H1 (cell line): Measurements from ENCODE around the gene PUS3. TPM values are rescaled to one million over a fixed set of nuclear protein-coding genes. Genes with fewer than 3 reads are reported as not detected.

ENCODE experiments used
- CTCF ChIA-PET: fragments of 300-600 bp; sonication (Branson Sonifier 250); formaldehyde crosslinking; loops from one replicate; lab custom pipeline; 2021; ENCODE audit not compliant: partially characterized antibody; lab: Charles Lee
- POLR2A ChIA-PET: fragments of 300-600 bp; sonication (Branson Sonifier 250); formaldehyde crosslinking; loops from one replicate; lab custom pipeline; 2021; ENCODE audit warnings: inconsistent platforms; ENCODE audit not compliant: partially characterized antibody; lab: Charles Lee
- DNase-seq, 2 experiments: peaks; one replicate each; pipeline versions ENCODE4 v3.0.0 to v3.0.0-alpha.2; 2010 to 2022; ENCODE audit warnings: low spot score in 2 of 2, low read depth in 1 of 2, mixed read lengths in 1 of 2
- FAIRE-seq: peaks from 2 replicates; lab custom pipeline; 2011; peaks lifted over from hg19 to GRCh38; lab: Jason Lieb, UNC
- H2AFZ ChIP-seq: 2 replicates; pipeline ENCODE4 v1.8.1; 2012; ENCODE audit warnings: low read length, inconsistent platforms
- H2AK5ac ChIP-seq: 2 replicates; pipeline ENCODE4 v1.6.1; 2013; ENCODE audit warnings: low read depth, low read length
- H2BK120ac ChIP-seq: replicated peaks from 2 replicates; pipeline ENCODE3; 2013; ENCODE audit warnings: low read depth, low read length, inconsistent platforms
- H2BK12ac ChIP-seq: 2 replicates; pipeline ENCODE4 v1.6.1; 2013; ENCODE audit warnings: low read depth, low read length
- H2BK15ac ChIP-seq: 2 replicates; pipeline ENCODE4 v1.6.1; 2013; ENCODE audit warnings: low read length
- H2BK20ac ChIP-seq: 2 replicates; pipeline ENCODE4 v1.6.1; 2013; ENCODE audit warnings: low read length
- H2BK5ac ChIP-seq: 2 replicates; pipeline ENCODE4 v1.6.1; 2013; ENCODE audit warnings: low read depth, low read length
- H3K14ac ChIP-seq: 2 replicates; pipeline ENCODE4 v1.6.1; 2013; ENCODE audit warnings: inconsistent platforms; ENCODE audit not compliant: insufficient read length
- H3K18ac ChIP-seq: 2 replicates; pipeline ENCODE4 v1.6.1; 2013; ENCODE audit warnings: low read length; ENCODE audit errors: extremely low read depth
- H3K23ac ChIP-seq: 2 replicates; pipeline ENCODE4 v1.6.1; 2013; ENCODE audit warnings: inconsistent platforms; ENCODE audit not compliant: insufficient read length
- H3K23me2 ChIP-seq: 2 replicates; pipeline ENCODE4 v1.6.1; 2013; ENCODE audit warnings: low read depth, low read length
- H3K27ac ChIP-seq: 2 replicates; pipeline ENCODE4 v1.6.1; 2011; ENCODE audit warnings: low read depth, low read length, inconsistent platforms
- H3K27me3 ChIP-seq, 4 experiments: replicated peaks in 1 of 4; 1 replicate in 1 of 4; 2 replicates in 3 of 4; pipeline versions ENCODE4 v1.6.1 to v1.8.1; 2011 to 2013; ENCODE audit warnings: low read length in 3 of 4, mild to moderate bottlenecking in 3 of 4, inconsistent platforms in 2 of 4, mixed read lengths in 2 of 4, moderate library complexity in 1 of 4; ENCODE audit not compliant: control insufficient read depth in 3 of 4, insufficient read depth in 3 of 4; ENCODE audit errors: extremely low read depth in 1 of 4
- H3K36me3 ChIP-seq, 4 experiments: 2 replicates each; pipeline versions ENCODE4 v1.6.1 to v1.8.1; 2011 to 2013; ENCODE audit warnings: mild to moderate bottlenecking in 4 of 4, low read length in 3 of 4, moderate library complexity in 2 of 4, control low read depth in 1 of 4, inconsistent platforms in 1 of 4; ENCODE audit not compliant: insufficient read depth in 4 of 4, control insufficient read depth in 2 of 4
- H3K4ac ChIP-seq: replicated peaks from 2 replicates; pipeline ENCODE3; 2013; ENCODE audit warnings: low read length, low read depth, mixed read lengths, inconsistent platforms; ENCODE audit not compliant: insufficient read length
- H3K4me1 ChIP-seq, 4 experiments: replicated peaks in 1 of 4; 1 replicate in 1 of 4; 2 replicates in 3 of 4; pipeline versions ENCODE4 v1.6.1 to v1.8.1; 2011 to 2013; ENCODE audit warnings: low read length in 3 of 4, inconsistent platforms in 2 of 4, mixed read lengths in 1 of 4; ENCODE audit not compliant: insufficient read depth in 4 of 4, control insufficient read depth in 3 of 4
- H3K4me2 ChIP-seq, 2 experiments: 2 replicates each; pipeline versions ENCODE4 v1.6.1 to v1.8.1; 2011 to 2013; ENCODE audit warnings: low read depth in 2 of 2, low read length in 2 of 2, control low read depth in 1 of 2, inconsistent platforms in 1 of 2, mild to moderate bottlenecking in 1 of 2; ENCODE audit not compliant: insufficient read depth in 1 of 2
- H3K4me3 ChIP-seq, 4 experiments: fragments of 200-600, 300-600 bp in 1 of 4; sonication (generic), shearing (Covaris generic), sonication (Bioruptor Twin) in 1 of 4; 2 replicates each; pipeline versions ENCODE4 v1.5.1 to v1.8.1; 2011 to 2016; ENCODE audit warnings: low read length in 4 of 4, low read depth in 3 of 4, control low read depth in 2 of 4, inconsistent platforms in 2 of 4, mild to moderate bottlenecking in 2 of 4, mixed read lengths in 1 of 4, moderate library complexity in 1 of 4; ENCODE audit not compliant: insufficient read depth in 2 of 4; ENCODE audit errors: extremely low read depth in 1 of 4
- H3K56ac ChIP-seq: replicated peaks from 2 replicates; pipeline ENCODE3; 2013; ENCODE audit warnings: low read depth, mild to moderate bottlenecking, mixed read lengths, low read length, inconsistent platforms; ENCODE audit not compliant: insufficient read length
- H3K79me1 ChIP-seq: 2 replicates; pipeline ENCODE4 v1.6.1; 2013; ENCODE audit warnings: low read depth, low read length, control low read depth
- H3K79me2 ChIP-seq, 2 experiments: 2 replicates each; pipeline versions ENCODE4 v1.6.1 to v1.8.1; 2012 to 2013; ENCODE audit warnings: low read length in 2 of 2, mild to moderate bottlenecking in 2 of 2, inconsistent platforms in 1 of 2; ENCODE audit not compliant: insufficient read depth in 2 of 2, control insufficient read depth in 1 of 2
- H3K9ac ChIP-seq, 4 experiments: replicated peaks in 1 of 4; 1 replicate in 1 of 4; 2 replicates in 3 of 4; pipeline versions ENCODE4 v1.6.1 to v1.8.1; 2011 to 2013; ENCODE audit warnings: low read depth in 3 of 4, low read length in 3 of 4, control low read depth in 2 of 4, mild to moderate bottlenecking in 2 of 4, moderate library complexity in 2 of 4, inconsistent platforms in 1 of 4; ENCODE audit errors: extremely low read depth in 1 of 4
- H3K9me3 ChIP-seq, 2 experiments: 2 replicates each; pipeline versions ENCODE4 v1.6.1 to v1.8.1; 2012 to 2013; ENCODE audit warnings: mild to moderate bottlenecking in 2 of 2, moderate library complexity in 2 of 2, control low read depth in 1 of 2, inconsistent platforms in 1 of 2, low read depth in 1 of 2, low read length in 1 of 2, mixed read lengths in 1 of 2; ENCODE audit not compliant: insufficient read depth in 2 of 2
- H4K20me1 ChIP-seq, 2 experiments: replicated peaks in 1 of 2; 2 replicates each; pipeline versions ENCODE3 to v1.8.1; 2011 to 2013; ENCODE audit warnings: inconsistent platforms in 2 of 2, low read length in 2 of 2, mild to moderate bottlenecking in 1 of 2; ENCODE audit not compliant: insufficient read depth in 2 of 2, control insufficient read depth in 1 of 2
- H4K5ac ChIP-seq: 2 replicates; pipeline ENCODE4 v1.6.1; 2013; ENCODE audit warnings: low read length, low read depth, mixed read lengths, inconsistent platforms; ENCODE audit not compliant: insufficient read length
- H4K8ac ChIP-seq: 2 replicates; pipeline ENCODE4 v1.8.0; 2013; ENCODE audit warnings: mild to moderate bottlenecking, moderate library complexity, low read length, inconsistent platforms; ENCODE audit not compliant: insufficient read depth; ENCODE audit errors: extremely low read depth
- H4K91ac ChIP-seq: replicated peaks from 2 replicates; pipeline ENCODE3; 2013; ENCODE audit warnings: low read length, mixed read lengths, inconsistent platforms; ENCODE audit not compliant: insufficient read length
- BCL11A ChIP-seq, 2 experiments: IDR thresholded peaks; one replicate each; pipeline ENCODE4 v1.6.1; 2011; ENCODE audit warnings: low read depth in 2 of 2, low read length in 2 of 2, mild to moderate bottlenecking in 2 of 2
- E2F6 ChIP-seq: IDR thresholded peaks from 2 replicates; pipeline ENCODE4 v1.6.1; 2012; ENCODE audit warnings: inconsistent platforms
- EZH2 ChIP-seq: fragments of 200-600 bp; sonication (generic); IDR thresholded peaks from 2 replicates; pipeline ENCODE4 v1.7.1; 2012; ENCODE audit warnings: low read depth, mild to moderate bottlenecking, moderate library complexity, low read length, inconsistent platforms; ENCODE audit not compliant: severe bottlenecking
- JUND ChIP-seq: IDR thresholded peaks from 2 replicates; pipeline ENCODE4 v1.6.1; 2011; ENCODE audit warnings: mild to moderate bottlenecking, improper control_type of control experiment, low read length
- KDM5A ChIP-seq: fragments of 200-600 bp; IDR thresholded peaks from 2 replicates; pipeline ENCODE4 v1.7.1; 2012; ENCODE audit warnings: mild to moderate bottlenecking, low read length, inconsistent platforms, mixed read lengths
- PHF8 ChIP-seq: fragments of 200-600 bp; sonication (generic); conservative IDR thresholded peaks from 2 replicates; pipeline ENCODE4 v1.7.1; 2012; ENCODE audit warnings: low read depth, mild to moderate bottlenecking, inconsistent platforms, low read length, moderate library complexity
- RAD21 ChIP-seq, 2 experiments: IDR thresholded peaks in 1 of 2; conservative IDR thresholded peaks in 1 of 2; 2 replicates each; pipeline ENCODE4 v1.6.1; 2011; ENCODE audit warnings: low read depth in 2 of 2, low read length in 2 of 2, improper control_type of control experiment in 1 of 2, inconsistent platforms in 1 of 2, mild to moderate bottlenecking in 1 of 2, moderate library complexity in 1 of 2
- SAP30 ChIP-seq: fragments of 300-600 bp; sonication (generic); IDR thresholded peaks from 2 replicates; pipeline ENCODE4 v1.7.1; 2012; ENCODE audit warnings: low read length, moderate library complexity, mild to moderate bottlenecking, inconsistent platforms; ENCODE audit not compliant: insufficient read depth, insufficient replicate concordance
- SUZ12 ChIP-seq: fragments of 200-600 bp; sonication (generic); IDR thresholded peaks from 2 replicates; pipeline ENCODE4 v1.6.1; 2012; ENCODE audit warnings: mild to moderate bottlenecking, inconsistent platforms, low read length, moderate library complexity, mixed read lengths
- USF2 ChIP-seq: IDR thresholded peaks from 2 replicates; pipeline ENCODE4 v1.6.1; 2011; ENCODE audit warnings: low read length, improper control_type of control experiment
- YY1 ChIP-seq: IDR thresholded peaks from 2 replicates; pipeline ENCODE4 v1.6.1; 2011; ENCODE audit warnings: low read depth, mild to moderate bottlenecking, low read length
- WGBS, 2 experiments: shearing (Covaris generic) in 1 of 2; methylation state at CpG; one replicate each; pipeline versions ENCODE4 v1.1.6 to v1.1.7; 2013 to 2015; ENCODE audit warnings: low lambda C conversion rate in 2 of 2, mixed read lengths in 2 of 2, inconsistent platforms in 1 of 2, low coverage in 1 of 2, missing lambda C conversion rate in 1 of 2; ENCODE audit not compliant: insufficient replicate concordance in 2 of 2, insufficient coverage in 1 of 2, insufficient read length in 1 of 2; ENCODE audit errors: extremely low coverage in 1 of 2, missing lambda C conversion rate in 1 of 2; 5-methylcytosine and 5-hydroxymethylcytosine counted together
- polyA plus RNA-seq, 7 experiments: library from polyadenylated mRNA; depleted of rRNA in 3 of 7; stranded (reverse) in 5 of 7; unstranded in 2 of 7; fragments of >200 nt in 5 of 7; fragments of 200-250 nt in 2 of 7; gene quantifications; 1 replicate in 5 of 7; 2 replicates in 1 of 7; 4 replicates in 1 of 7; pipeline versions ENCODE4 v1.2.1 to v1.2.3, GENCODE V29; 2011 to 2013; ENCODE audit warnings: missing spikeins in 2 of 7, mixed read lengths in 2 of 7
- total RNA-seq: library from RNA; stranded (reverse); fragmentation: NEBNext Ultra II Directional; extraction: Animal tissue kit (Norgen Biotek cat#: 25700); gene quantifications from 2 replicates; pipeline ENCODE4 v1.2.1, GENCODE V29; 2021

Gene PUS3
- total and polyA plus RNA-seq, 2 of the 8 experiments (the other 6 are each of a cell fraction or from before 2014, with no cell fraction given): 8.7 to 22.6 TPM

GRCh38 chr11:125930076-125930450, 27.1 kb upstream of the PUS3 start:
- Histone ChIP-seq H4K20me1 (no peaks in the 10 kb centered on the region), H3K56ac (no peak overlapping the region), H3K9ac (no peak overlapping the region), H3K4ac (no peak overlapping the region), H2AK5ac (no peak overlapping the region), H2BK20ac (no peak overlapping the region), H3K23me2 (no peaks in the 10 kb centered on the region), H3K79me2 (no peaks in the 10 kb centered on the region), H3K14ac (no peak overlapping the region), H2BK12ac (no peak overlapping the region), H2BK5ac (no peak overlapping the region), H3K4me3 (no peak overlapping the region), H3K23ac (no peak overlapping the region), H4K5ac (no peak overlapping the region), H3K79me1 (no peaks in the 10 kb centered on the region), H2BK15ac (no peak overlapping the region), H3K9me3 (no peaks in the 10 kb centered on the region), H3K18ac (no peak overlapping the region), H3K4me1 (peaks cover 6 to 14% (median 11%) of the 10 kb centered on the region in 4 experiments), H2AFZ (no peak overlapping the region), H3K36me3 (no peaks in the 10 kb centered on the region), H3K4me2 (no peak overlapping the region), H3K27me3 (peaks cover 0 to 6% (median 2%) of the 10 kb centered on the region in 4 experiments; a peak in 2 of 7 replicates), H2BK120ac (no peak overlapping the region), H4K8ac (no peak overlapping the region), H3K27ac (no peak overlapping the region), H4K91ac (no peak overlapping the region)
- WGBS, 2 experiments: 90% methylated on average over 11 of the region's 11 CpGs; no CpG with 5 or more reads in 1 of the 2 experiments
- POLR2A ChIA-PET: interaction anchor here (0.9 kb wide), 1 partner anchor 9 kb away, joined by 3 read pairs; no protein-coding TSS in a partner anchor
- DNase-seq (no peak), FAIRE-seq (no peak)
- CTCF ChIA-PET: interaction anchor here (0.8 to 7.0 kb wide), 10 partner anchors 9 to 263 kb away, joined by 3 to 76 read pairs (median 3); partner anchors contain the start of gene VSIG10L2
- TF ChIP-seq E2F6 (no peak), RAD21 (IDR thresholded peaks at IDR 0.05 in 1 of 2, conservative IDR thresholded peaks at IDR 0.05 in 1 of 2; ENCODE audit: low read depth in 2 of 2, low read length in 2 of 2) (no peak), BCL11A (IDR thresholded peaks at IDR 0.05; ENCODE audit: low read depth in 2 of 2, low read length in 2 of 2) (no peak), SUZ12 (no peak), YY1 (no peak), EZH2 (no peak), KDM5A (no peak), PHF8 (no peak), JUND (no peak), USF2 (no peak), SAP30 (no peak)
